Stimulated activated CD8-positive, alpha-beta memory T cell treated with anti-CD3 and anti-CD28 coated beads, Interleukin-12 subunit alpha, Interleukin-12 subunit beta, amount 100 ng/mL, for 1 hour (primary cell): ENCODE data around the gene PTCHD1.

Experiments
- DNase-seq: peaks from one replicate; pipeline ENCODE4 v3.0.0-alpha.2; 2020; ENCODE audit warnings: low read depth

PTCHD1 gene

GRCh38 chrX:23334848-23335599, at the start of gene PTCHD1:
Gene PTCHD1, plus strand, starts transcription at chrX:23334849. Its CDS starts 27 bp downstream, at chrX:23334876.
- DNase-seq: no peak

DNA sequence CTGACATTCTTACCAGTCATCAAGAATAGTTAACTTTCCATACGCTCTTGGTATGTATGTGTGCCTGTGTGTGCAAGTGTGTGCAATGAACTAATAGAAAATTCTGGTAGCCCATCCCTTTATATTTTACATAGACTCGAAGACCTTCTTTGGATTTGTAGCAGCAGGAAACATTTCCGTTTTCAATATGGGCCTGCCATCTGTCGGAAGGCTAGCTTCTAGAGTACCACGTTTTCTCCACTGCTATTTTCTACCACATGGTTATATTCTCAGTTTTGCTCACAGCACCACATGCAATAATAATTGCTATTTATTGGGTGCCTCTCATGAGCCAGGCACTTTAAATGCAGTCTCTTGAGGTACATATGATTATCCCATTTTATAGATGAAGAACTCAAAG, 47.9 kb upstream of the PTCHD1 start:
- no peak for DNase-seq

- no peak for DNase-seq
Measured at GRCh38 chrX:23287191-23287725, 47.4 kb upstream of the PTCHD1 start.

DNA sequence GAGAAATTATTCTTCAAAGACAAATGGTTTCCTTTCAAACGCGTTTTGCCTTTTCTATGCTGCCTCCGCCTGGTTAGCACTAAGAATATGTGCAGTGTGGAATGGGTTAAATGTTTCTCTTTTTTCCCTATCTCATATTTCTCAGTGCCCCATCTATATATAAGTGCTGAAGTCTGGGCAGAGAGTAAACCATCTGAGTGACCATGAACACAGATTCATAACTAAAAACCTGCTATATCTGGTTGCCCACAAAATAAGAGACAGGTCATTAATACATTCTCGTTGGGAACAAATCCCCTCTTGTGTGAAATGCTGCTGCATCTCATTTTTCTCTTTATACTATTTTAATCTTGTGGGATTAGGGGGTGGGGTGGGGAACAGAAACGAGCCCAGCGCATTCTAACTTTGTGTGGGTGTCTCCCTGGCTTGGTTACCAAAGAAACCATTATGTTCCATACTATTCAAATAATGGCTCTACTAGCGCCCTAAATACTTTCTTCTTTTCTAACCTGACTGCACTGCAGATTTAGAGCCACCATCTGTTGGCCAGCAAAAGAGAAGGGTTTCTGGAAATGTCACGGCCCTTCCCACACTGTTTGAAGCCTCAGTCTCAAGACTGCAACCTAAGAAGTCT, 42.2 kb upstream of the PTCHD1 start:
- DNase-seq: no peak

DNA sequence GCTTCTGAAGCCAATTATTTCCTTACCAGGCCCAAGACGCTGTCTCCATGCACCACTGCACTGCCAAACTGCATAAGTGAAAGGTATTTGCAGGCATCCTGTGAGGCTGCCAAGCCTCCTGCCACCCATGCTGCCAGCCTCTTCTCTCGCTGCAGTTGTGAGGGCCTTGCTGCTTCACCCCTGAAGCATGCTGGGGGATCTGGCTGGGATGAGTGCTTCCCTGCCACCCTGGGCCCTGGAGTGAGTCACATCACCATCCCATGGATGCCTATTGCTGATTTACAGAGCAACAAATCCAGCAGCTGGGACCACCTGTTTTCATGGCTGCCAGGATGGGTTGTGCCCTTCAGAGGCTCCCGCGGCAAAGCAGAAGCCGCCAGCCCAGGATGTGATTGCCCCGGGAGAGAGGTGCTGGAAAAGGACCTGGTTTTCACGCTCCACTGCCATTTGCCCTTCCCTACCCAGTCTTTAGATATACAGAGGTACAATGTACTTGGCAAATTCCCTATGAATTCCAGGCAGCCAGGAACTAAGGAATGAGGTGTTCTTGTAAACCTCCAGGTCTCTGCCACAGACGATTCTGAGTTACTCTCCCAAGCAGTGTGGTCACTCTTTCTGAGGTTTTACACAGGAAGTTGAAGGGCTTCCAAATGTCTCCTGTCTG, 41.5 kb upstream of the PTCHD1 start:
- no peak for DNase-seq

GRCh38 chrX:23304881-23305280, 29.8 kb upstream of the PTCHD1 start:
- DNase-seq: no peak

- DNase-seq: no peak
Measured at GRCh38 chrX:23311731-23312130, 22.9 kb upstream of the PTCHD1 start.

DNA sequence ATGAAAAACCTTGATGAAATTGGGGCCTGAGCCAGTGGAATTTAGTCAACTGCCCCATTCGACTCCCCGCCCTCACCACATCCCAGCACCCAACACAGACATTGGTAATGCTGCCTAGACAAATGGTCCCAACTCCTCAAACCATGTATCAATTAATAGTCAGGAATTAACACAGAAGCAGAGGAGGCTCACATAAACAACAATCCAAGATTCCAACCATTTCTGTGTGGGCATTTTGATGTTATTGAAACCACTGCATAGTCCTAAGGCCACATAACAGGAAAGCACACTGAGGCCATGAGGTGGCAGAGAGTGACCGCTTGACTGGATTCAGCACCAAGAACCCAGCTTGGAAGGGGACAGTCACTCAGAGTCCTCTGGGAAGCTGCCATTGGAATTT, 22.5 kb upstream of the PTCHD1 start:
- no peak for DNase-seq

GRCh38 chrX:23317799-23318724, 16.6 kb upstream of the PTCHD1 start:
- no peak for DNase-seq

DNA sequence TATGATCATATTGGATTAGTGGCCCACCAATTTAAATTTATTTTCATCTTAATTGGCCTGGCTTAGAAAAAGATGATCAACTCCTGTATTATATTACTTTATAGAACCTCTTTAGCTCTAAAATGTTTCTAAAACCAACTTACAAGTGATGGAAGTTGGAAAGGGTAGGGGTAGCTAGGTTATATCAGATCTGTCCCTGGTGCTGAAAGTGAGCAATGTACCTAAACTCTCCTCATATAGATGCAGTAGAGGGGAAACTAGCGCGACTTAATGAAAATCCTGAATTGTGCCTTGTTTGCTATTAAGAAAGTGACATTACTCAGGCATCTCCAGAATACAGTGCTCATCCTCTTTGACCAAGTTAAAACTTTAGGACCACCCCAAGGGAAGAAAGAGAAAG, 7.5 kb upstream of the PTCHD1 start:
- DNase-seq: no peak

DNA sequence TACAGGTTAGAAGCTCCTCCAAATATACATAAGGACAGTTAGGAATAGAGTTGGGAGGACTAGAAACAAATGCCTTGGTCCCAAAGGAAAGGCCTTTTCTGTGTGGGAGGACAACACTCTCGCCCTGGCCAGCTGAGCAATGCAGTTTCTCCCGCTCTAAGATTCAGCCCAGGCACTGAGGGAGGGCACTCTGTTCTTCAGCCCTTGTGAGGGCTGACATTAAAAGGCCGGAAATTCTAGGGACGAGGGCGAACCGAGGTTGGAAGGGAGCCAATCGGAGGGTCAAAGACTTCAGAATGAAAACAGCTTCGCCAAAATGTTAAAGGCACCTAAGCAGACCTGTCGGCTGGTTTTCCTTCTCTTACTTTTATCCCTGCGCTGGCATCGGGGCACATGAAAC, 2.9 kb upstream of the PTCHD1 start:
- DNase-seq: no peak

DNA sequence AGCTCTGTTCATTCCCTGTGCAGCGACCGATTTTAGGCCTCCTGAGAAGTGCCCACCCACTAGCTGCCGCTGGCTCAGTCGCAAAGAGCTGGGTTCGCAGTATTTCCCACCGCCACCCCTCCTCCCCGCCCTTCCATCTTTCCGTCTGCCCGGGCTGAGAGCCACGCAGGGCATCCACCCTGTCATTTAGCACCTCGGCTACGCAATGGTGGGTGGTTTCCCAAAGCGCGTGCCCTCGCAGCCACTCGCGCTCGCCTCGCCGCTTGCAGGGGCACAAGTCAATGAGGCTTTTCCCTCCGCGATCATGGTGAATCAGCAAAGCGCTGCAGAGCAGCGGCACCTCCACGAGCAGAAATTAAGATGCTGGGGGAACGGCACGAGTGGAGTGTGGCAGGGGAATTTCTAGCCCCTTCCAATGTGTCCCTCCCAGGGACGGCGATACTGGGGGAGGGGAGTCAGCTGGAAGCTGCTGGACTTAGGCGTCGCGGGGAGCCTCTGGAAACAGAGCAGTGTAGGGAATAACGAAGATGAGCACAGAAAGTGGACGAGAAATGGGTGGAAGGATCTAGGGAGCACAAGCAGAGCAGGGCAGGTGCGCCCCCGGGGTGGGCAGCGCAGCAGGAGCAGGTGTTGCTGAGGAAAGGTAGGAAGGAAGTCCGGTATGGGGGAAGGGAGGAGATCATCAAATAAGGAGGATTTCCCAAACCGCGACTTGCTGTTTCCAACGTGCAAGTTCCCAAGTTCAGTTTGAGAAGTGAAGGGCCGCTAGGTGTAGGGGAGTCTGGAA, 2.4 kb upstream of the PTCHD1 start:
- DNase-seq: no peak

GRCh38 chrX:23332888-23333821, 1.5 kb upstream of the PTCHD1 start:
- DNase-seq: no peak

GRCh38 chrX:23333842-23334520, 668 bp upstream of the PTCHD1 start:
- DNase-seq: no peak

GRCh38 chrX:23334521-23334847, 165 bp upstream of the PTCHD1 start:
- DNase-seq: no peak

DNA sequence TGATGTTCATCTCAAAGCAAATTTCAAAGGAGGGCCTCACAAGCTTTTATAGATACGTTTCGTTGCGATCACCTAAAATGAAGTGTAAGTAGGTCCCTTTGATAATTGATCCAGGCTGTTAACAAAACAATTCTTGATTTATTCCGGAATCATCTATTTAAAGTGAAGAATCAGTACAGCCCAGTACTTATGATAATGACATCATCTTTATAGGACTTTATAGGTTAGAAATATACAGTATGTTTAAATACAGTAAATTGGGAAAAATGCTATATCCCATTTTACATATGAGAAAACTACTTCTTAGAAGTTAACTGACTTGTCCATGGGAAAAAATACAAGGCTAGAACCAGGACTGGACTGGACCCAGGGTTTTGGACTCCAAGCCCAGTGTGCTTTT, 3.7 kb downstream of the PTCHD1 start:
- DNase-seq: no peak

DNA sequence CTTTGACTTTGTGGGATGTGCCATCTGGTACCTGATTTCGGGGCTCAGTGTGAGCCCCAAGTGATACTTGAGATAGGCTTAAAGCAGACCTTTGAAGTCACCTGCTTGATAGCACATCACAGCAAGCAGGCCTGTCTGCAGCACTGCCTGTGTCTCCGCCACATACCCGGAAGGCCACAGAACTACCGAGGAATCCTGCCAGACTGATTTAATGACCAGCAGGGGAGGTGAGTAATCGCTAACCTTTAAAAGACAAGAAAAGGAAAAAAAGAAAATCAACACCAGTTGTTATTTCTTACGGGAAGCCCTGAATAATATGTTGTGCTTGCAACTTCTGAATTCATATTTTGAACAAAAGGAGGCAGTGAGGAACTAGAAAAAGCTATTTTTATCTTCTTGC, 6.8 kb downstream of the PTCHD1 start:
- DNase-seq: no peak

GRCh38 chrX:23344238-23344903, 9.7 kb downstream of the PTCHD1 start:
- DNase-seq: no peak

- DNase-seq: no peak
Measured at GRCh38 chrX:23344904-23345271, 10.2 kb downstream of the PTCHD1 start.
